ENCODE data around the gene FARSA.
"Not testable (repeated sequence)": the region's sequence is repeated elsewhere in the genome, so short reads cannot be mapped to it uniquely, and the experiment has no call there.

The FARSA gene

DNA sequence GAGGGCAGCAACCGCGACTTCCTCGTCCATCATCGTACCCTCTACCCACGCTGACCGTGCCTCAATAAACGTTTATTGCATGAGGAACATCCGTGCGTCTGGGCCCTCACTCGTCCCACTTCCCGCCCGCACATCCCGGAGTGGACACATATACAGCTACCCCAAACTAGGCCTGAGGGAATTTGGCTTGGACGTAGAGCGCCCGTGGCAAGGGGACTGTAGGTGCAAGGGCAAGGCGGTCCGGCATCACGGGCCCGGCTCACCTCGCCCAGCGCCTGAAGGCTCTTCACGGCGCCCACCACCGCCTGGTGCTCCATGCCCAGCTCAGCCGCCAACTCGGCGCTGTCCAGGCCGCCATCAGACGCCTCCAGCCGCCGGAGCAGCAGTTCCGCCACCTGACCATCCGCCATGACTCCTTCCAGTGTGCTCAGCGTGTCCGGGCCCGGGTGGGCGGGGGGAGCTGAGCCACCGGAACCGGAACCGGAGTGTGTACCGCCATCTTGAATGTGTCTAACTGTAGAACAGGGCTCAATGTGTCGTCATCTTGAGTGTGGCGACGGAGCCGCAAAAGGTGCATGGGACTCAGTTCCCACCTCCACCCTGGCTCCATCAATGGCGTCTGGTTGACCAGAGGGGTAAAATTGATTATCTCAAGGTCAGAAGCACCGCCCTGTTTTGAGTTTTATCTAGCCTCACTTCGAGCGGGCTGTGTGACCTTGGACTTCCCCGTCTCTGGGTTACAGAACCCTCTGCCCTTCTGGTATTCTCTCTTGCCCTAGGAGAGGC is at the start of gene FARSA:
FARSA (minus strand) TSS at position 425 of the 786 bp plus-strand sequence; CDS start at position 410, 15 bp downstream.
- peak within 1 kb of the TSS; percentile 100 for H3K4me3 ChIP-seq (ENCODE audit: low read depth, low read length)

DNA sequence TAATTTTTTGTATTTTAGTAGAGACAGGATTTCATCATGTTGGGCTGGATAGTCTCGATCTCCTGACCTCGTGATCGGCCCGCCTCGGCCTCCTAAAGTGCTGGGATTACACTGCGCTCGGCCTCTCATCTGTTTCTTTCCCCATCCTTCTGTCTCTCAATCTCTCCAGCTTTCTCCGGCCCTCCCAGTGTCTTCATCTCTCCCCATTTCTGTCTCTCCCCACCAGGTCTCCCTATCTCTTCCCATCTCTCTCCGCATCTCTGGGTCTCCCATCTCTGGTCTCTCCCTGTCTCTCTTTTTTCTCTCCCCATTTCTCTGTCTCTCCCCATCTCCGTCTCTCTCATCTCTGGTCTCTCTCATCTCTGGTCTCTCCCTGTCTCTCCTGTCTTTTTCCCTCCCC is 49.6 kb upstream of the FARSA start:
- H3K4me3 ChIP-seq (ENCODE audit: low read depth, low read length): no peak overlapping the region

DNA sequence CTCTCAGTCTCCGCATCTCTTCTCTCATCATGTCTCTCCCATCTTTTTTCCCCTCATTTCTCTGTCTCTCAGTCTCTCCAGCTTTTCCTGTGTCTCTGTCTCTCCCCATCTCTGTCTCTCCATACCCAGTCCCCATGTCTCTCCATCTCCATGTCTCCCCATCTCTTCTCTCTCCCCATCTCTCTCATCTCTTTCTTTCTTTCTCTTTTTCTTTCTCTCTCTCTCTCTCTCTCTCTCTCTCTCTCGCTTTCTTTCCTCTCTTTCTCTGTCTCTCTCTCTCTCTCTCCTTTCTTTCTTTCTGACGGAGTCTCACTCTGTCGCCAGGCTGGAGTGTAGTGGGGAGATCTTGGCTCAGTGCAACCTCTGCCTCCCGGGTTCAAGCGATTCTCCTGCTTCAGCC is 49.1 kb upstream of the FARSA start:
- no peak overlapping the region for H3K4me3 ChIP-seq (ENCODE audit: low read depth, low read length)

DNA sequence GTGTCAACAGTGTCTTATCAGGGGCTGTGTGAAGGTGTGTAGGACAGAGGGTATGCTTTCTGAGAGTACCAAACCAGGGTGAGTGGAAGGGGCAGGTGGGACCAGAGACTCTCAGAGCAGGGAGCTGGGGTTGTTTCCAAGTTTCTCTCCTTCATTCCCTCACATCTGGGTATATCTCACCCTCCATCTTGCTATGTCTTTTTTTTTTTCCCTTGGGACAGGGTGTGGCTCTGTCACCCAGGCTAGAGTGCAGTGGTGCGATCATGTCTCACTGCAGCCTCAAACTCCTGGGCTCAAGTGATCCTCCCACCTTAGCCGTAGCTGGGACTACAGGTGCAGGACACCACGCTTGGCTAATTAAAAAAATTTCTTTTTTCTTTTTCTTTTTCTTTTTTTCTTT is 46.5 kb upstream of the FARSA start:
- H3K4me3 ChIP-seq (ENCODE audit: low read depth, low read length): no peak overlapping the region

DNA sequence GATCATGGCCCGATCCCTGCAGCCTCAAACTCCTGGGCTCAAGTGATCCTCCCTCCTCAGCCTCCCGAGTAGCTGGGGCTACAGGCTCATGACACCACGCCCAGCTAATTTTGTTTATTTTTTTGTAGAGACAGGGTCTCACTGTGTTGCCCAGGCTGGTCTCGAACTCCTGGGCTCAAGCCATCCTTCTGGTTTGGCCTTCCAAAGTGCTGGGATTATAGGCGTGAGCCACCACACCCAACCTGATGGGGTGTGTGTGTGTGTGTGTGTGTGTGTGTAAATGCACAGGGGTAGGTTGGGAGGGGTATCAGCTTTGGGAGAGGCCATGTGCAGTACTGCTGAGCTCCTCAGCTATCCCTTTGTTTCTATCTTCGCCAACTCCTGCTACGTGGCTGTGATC is 42.6 kb upstream of the FARSA start:
- H3K4me3 ChIP-seq (ENCODE audit: low read depth, low read length): not testable (repeated sequence)

DNA sequence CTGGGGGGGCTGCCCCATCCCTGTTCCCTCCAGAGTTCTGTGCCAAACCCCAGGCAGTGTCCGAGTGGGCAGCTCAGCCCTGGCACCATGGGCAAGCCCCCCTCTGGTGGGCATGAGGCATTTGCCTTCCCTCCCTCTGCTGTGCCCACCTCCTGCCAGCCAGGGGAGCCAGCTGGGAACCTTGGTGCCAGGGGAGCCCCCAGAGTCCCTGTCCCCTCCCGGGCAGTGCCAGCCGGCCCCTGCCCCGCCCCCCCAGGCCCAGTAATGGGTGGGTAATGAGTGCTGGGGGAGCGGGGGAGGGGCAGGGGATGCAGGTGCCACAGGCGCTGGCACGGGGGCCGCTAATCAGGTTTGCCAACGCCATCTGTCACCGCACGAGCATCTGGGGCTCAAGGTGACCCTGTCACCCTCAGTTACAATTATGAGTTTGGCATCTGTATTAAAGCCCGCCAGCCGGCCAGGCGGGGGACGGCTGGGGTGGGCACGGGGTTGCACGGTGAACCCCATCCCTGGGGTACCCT is 41.8 kb upstream of the FARSA start:
- no peak overlapping the region for H3K4me3 ChIP-seq (ENCODE audit: low read depth, low read length)

DNA sequence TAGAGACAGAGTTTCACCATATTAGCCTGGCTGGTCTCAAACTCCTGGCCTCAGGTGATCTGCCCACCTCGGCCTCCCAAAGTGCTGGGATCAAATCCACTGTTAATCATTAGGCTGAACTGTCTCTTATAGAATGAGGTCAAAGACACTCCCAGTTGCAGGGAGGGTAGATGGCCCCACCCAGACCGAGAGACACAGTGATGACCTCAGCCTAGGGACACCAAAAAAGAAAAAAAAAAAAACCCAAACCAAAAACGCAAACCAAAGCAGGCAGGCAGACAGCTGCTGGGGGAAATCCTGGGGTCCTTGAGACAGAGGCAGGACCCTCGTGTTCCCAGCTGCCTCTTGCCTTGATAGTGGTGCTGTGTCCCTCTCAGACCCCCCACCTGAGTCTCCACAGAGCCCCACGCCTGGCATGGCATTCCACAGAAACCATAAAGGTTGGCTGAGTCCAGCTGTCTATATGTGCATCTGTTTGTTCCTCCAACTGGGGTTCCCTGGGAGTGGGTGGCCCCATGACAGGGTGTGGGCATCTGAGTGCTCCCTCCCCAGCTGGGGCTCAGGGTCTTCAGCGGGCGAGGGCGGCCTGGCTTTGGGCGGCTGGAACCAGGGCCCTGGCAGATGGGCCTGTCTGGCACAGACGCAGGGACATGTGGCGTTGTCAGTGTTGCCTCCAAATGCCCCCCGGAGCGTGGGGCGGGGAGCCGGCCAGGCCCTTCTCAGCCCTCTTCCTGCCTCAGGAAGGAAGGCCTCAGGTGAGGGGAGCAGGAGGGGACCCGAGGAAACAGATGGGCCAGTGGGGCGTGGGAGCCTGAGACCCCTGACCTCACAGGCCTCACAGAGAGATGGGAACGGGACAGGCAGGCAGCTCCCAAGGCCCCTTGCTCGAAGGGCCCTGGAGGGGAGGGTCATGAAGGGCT is 41.0 kb upstream of the FARSA start:
- no peak overlapping the region for H3K4me3 ChIP-seq (ENCODE audit: low read depth, low read length)

DNA sequence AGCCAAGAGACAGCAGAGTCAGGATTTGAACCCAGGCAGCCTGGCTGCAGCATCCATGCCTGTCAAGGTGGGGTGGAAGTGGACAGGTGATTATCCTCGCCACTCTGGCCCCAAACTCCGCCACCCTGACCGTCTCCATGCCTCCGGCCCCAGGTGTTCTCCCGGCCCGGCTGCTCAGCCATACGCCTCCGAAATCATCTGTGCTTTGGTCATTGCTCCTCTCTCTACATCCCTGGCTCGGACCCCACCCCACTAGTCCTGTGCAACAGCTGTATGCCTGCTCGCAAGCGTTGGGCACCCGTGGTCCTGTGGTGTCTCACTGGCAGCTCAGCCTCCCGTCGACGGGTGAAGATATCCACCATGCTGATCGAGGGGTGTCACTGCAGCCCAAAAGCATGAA is 39.7 kb upstream of the FARSA start:
- no peak overlapping the region for H3K4me3 ChIP-seq (ENCODE audit: low read depth, low read length)

DNA sequence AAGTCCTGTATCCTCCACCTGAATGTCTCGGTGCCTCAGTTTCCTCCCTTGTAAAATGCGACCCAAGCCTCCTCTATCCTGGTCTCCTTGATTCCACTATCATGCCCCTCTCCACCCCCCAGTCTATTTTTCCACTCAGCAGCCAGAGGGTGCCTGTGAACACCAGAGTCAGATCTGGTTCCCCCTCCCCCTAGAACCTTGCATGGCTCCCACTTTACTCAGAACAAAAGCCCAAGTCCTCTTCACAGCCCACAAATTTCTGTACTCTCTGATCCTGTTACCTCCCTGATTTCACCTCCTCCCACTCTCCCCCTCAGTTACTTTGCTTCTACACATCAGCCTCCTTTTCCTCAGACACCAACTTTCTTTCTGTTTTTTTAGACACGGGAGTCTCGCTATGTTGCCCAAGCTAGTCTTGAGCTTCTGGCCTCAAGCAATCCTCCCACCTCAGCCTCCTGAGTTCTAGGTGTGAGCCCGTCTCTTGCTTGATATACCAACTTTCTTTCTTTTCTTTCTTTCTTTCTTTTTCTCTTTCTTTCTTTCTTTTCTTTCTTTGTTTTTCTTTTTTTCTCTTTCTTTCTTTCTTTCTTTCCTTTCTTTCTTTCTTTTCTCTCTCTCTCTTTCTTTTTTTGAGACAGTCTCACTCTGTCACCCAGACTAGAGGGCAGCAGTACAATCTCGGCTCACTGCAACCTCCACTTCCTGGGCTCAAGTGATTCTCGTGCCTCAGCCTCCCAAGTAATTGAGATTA is 36.7 kb upstream of the FARSA start:
- no peak overlapping the region for H3K4me3 ChIP-seq (ENCODE audit: low read depth, low read length)

DNA sequence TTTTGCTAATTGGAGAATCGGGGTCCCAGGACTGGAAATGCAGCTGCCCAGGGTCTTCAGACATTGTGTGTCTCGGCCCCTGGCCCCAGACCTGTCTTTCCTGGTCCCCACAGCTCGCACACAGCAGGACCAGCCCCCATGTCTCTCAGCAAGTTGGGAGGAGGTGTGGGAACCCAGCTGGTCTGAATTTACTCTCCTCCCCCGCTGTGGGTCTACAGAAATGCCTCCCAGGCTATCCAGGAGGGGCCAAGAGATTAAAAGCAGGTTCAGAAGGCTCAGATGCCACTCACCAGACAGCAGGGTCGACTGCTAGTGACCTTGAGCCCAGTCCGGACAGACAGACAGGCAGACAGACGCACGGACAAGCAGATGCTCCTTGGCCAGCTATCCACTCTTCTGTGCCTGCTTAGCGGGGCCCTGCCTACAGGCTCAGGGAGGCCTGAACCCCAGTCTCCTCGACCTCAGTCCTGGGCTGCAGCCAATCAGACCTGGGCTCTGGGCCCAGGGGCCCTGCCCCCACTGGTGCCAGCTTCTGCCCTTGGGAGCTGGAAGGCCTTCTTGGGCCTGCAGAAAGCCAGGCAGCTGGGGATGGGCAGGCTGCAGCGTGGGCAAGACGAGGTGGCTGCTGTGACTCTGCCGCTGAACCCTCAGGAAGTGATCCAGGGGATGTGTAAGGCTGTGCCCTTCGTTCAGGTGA is 35.9 kb upstream of the FARSA start, which contains the start of gene DAND5:
DAND5 (plus strand) TSS at position 285 of the 697 bp plus-strand sequence; CDS start at position 370, 85 bp downstream.
- no peak within 1 kb of the TSS for H3K4me3 ChIP-seq (ENCODE audit: low read depth, low read length)

DNA sequence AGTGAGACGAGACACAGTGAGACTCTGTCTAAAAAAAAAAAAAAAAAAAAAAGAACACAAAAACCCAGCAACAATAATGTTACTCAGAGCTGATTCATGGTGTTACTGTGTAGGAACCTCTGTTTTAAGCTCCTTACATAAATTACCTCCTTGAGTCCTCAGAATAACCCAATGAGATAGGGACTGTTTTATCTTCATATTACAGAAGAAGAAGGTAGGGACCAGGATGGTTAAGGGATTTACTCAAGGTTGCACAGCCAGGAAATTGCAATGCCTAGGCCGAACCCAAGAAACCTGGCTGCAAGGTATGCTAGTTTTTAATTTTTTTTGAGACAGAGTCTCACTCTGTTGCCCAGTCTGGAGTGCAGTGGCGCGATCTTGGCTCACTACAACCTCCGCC is 34.4 kb upstream of the FARSA start:
- no peak overlapping the region for H3K4me3 ChIP-seq (ENCODE audit: low read depth, low read length)

DNA sequence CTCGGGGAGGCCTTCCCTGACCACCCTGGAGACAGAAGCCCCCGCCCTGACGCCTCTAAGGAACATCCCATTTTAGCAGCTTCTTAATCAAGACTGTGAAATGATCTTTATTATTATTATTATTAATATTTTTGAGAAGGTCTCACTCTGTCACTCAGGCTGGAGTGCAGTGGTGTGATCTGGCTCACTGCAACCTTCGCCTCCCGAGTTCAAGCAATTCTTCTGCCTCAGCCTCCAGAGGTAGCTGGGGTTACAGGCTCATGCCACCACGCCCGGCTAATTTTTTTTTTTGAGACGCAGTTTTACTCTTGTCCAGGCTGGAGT is 32.3 kb upstream of the FARSA start:
- no peak overlapping the region for H3K4me3 ChIP-seq (ENCODE audit: low read depth, low read length)

DNA sequence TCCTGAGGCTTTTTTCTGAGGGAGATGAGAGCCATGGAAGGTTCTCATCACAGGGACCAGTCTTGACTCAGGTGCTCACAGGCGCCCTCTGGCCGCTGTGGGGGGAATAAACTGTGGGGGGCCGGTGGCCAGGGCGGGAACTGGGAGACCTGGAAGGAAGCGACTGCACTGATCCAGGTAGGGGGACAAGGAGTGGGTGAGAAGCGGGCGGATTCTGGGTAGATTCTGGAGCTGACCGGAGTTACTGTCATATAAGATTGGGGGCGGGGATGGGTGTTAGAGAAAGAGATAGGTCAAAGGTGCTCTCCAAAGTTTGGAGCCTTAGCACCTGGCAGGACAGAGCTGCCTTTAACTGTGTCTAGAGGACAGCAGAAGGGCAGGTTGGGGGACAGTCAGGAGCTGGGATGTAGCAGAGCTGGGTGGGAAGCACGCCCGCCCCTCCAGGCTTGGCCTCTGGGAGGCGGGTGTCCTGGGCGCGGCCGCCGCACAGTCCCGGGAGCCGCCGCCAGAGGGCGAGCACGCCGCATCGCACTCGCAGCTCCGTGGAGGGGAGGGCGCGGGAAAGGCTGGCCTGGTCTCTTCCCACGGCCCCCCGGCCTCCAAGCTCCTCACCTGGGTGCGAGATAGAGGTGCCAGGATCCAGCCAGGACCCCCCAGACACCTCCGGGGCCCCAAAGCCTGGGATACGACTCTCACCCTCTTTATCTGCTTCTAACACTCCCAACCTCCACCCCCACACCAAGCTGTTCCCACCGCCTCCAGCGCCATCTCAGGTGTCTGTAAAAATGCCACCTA is 31.7 kb upstream of the FARSA start:
- H3K4me3 ChIP-seq (ENCODE audit: low read depth, low read length): no peak overlapping the region

DNA sequence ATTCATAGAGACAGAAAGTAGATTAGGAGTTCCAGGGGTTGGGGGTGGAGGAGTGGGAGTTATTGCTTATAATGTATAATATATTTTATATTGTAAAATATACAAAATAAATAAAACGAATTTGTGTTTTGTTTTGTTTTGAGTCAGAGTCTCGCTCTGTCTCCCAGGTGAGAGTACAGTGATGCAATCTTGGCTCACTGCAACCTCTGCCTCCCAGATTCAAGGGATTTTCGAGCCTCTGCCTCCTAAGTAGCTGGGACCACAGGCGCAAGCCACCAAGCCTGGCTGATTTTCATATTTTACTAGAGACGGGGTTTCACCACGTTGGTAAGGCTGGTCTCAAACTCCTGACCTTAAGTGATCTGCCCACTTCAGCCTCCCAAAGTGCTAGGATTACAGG is 26.0 kb upstream of the FARSA start:
- H3K4me3 ChIP-seq (ENCODE audit: low read depth, low read length): no peak overlapping the region

DNA sequence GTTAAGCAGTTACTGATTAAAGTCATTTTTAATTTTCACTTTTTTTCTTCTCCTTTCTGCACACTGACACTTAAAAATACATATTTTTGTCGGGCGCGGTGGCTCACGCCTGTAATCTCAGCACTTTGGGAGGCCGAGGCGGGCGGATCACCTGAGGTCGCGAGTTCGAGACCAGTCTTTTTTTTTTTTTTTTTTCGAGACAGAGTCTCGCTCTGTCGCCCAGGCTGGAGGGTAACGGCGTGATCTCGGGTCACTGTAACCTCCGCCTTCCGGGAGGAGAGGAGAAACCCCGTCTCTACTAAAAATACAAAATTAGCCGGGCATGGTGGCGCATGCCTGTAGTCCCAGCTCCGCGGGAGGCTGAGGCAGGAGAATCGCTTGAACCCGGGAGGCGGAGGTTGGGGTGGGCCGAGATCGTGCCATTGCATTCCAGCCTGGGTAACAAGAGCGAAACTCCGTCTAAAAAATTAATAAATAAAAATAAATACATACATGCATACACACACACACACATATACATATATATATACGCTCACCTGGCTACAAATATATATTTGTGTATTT is 24.0 kb upstream of the FARSA start:
- peak overlapping the region; percentile 99 for H3K4me3 ChIP-seq (ENCODE audit: low read depth, low read length)

DNA sequence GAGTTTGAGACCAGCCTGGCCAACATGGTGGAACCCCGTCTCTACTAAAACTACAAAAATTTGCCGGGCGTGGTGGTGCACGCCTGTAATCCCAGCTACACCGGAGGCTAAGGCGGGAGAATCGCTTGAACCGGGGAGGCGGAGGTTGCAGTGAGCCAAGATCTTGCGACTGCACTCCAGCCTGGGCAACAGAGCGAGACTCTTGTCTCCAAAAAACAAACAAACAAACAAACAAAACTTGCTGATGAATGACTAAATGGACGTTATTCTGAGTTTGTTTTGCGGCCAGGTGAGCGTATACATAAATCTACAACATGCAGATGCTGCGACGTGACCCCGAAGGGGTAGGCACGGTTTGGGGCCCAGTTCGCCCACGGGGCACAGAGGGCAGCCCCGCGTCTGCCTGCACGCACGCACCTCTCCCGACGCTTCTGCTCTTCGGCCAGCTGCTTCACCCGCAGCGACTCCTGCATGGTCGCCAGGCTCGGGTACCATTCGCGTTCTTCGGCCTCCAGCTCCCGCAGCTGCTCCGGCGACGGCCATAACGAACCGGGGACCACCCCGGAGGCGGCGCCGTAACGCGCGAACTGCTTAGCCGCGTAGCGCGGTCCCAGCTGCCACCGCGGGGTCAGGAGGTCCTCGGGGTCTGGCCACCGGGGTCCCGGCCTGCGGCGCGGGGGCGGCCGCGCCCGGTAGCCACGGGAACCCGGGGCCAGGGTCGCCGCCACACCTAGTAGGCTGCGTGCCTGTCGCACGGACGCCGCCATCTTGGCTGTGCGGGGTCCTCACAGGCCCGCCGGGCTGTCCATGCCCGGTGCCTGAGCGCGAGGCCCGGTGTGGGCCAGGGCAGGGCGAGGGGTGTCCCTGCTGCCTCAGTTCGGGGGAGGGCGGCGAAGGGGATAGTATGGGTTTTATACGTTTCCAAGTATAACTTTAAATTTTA is 23.2 kb upstream of the FARSA start, which contains the start of gene GADD45GIP1:
GADD45GIP1 (minus strand) TSS at position 778 of the 943 bp plus-strand sequence; CDS start at position 767, 11 bp downstream.
- peak within 1 kb of the TSS; percentile 99 for H3K4me3 ChIP-seq (ENCODE audit: low read depth, low read length)

DNA sequence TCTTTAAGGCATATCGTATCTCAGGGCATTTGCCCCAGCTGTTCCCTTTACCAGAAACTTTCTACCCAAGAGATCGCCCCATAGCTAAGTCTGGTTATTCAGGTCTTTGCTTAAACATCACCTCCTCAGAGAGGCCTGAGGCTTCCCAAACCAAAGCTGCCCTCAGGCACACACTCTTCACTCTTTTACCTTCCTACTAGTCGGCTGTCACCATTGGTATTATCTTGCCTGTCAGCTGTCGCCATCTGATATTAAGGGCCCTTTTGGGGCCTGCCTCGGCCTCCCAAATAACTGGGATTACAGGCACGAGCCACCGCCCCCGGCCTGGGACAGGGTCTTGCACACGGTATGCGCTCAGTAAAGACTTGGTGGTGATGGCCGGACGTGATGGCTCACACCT is 22.5 kb upstream of the FARSA start:
- H3K4me3 ChIP-seq (ENCODE audit: low read depth, low read length): peak overlapping the region; percentile 99

DNA sequence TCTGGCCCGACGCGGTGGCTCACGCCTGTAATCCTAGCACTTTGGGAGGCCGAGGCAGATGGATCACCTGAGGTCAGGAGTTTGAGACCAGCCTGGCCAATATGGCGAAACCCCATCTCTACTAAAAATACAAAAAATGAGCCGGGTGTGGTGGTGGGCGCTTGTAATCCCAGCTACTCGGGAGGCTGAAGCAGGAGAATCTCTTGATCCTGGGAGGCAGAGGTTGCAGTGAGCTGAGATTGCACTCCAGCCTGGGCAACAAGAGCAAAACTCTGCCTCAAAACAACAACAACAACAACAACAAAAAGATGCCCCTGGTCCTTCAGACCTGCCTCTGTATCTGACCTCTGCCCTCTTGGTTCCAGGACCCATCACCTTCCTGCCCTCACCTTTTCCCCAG is 22.1 kb upstream of the FARSA start:
- H3K4me3 ChIP-seq (ENCODE audit: low read depth, low read length): not testable (repeated sequence)

Data from iPS-11a (cell line).